Measurements from ENCODE around the gene CD247. TPM values are rescaled to one million over a fixed set of nuclear protein-coding genes. Genes with fewer than 3 reads are reported as not detected.

CD247 gene
- polyA plus RNA-seq, 1 of the 3 experiments (the other 2 are of a cell fraction), result 0.08 TPM

DNA sequence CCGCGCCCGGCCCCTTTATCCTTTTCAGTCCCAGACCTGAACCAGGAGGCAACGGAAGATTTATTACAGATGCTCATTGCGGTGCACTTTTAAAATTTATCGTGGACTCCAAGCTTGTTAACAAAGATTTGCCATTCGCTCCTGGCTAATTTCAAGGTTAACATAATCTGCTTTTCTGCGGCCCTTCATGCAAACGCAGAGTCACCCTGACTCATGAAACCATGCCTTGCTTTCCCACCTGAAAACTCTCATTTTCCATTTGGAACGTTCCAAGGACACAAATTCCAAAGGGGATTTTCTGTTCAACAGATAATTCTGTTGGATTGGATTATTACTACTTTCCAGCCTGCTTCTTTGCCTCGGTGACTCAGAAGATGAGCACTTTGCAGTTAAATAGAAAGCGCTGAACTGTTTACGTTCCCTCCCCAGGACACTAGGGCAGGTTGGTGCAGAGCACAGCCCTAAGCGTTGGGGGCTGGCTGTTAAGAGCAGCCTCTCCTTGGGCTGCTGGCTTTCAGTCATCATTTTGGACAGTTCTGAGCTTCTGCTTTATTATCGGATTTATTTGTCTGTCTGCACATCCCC is 51.1 kb downstream of the CD247 start:
- no peaks in the 10 kb centered on the region for H3K36me3 ChIP-seq (replicated peaks in 1 of 2; ENCODE audit: control insufficient read depth in 1 of 2, insufficient read depth in 2 of 2, low read length in 1 of 2)
- no peaks in the 10 kb centered on the region for H3K9me2 ChIP-seq
- H3K27me3 ChIP-seq (ENCODE audit: insufficient read depth), result peaks cover 4% of the 10 kb centered on the region; the same call in 1 of the 2 replicates
- no peak overlapping the region for H2AFZ ChIP-seq (ENCODE audit: low read depth)
- no peaks in the 10 kb centered on the region for H4K20me1 ChIP-seq (ENCODE audit: insufficient read depth)
- H3K27ac ChIP-seq (ENCODE audit: low read depth in 2 of 2, low read length in 1 of 2), result no peak overlapping the region
- 78% methylated on average over 15 of the region's 15 CpGs for WGBS (ENCODE audit: low lambda C conversion rate)
- H3K79me2 ChIP-seq (ENCODE audit: insufficient read depth), result no peaks in the 10 kb centered on the region
- H3K4me3 ChIP-seq (ENCODE audit: low read depth in 2 of 2, low read length in 1 of 2), result no peak overlapping the region
- ChIA-PET CTCF (no interaction called here), POLR2A (no interaction called here)
- no peak overlapping the region for H3K9ac ChIP-seq
- H3K9me3 ChIP-seq, result no peaks in the 10 kb centered on the region
- H3K4me1 ChIP-seq (ENCODE audit: control insufficient read depth in 1 of 2, insufficient read depth in 2 of 2, low read depth in 1 of 2, low read length in 1 of 2), result no peaks in the 10 kb centered on the region; a peak in 1 of 4 replicates
- H3K4me2 ChIP-seq, result no peak overlapping the region
- no peaks in the 10 kb centered on the region for H3F3A ChIP-seq (replicated peaks; ENCODE audit: insufficient read depth)
- no peak for DNase-seq
- TF ChIP-seq NFIC (IDR thresholded peaks at IDR 0.05; ENCODE audit: borderline replicate concordance) (no peak), YY1 (IDR thresholded peaks at IDR 0.05; ENCODE audit: low read depth) (no peak), FOXM1 (IDR thresholded peaks at IDR 0.05; ENCODE audit: low read depth) (no peak), TAF1 (IDR thresholded peaks at IDR 0.05; ENCODE audit: borderline replicate concordance, low read depth, low read length) (no peak), JUND (IDR thresholded peaks at IDR 0.05) (no peak), PBX3 (IDR thresholded peaks at IDR 0.05) (no peak)

DNA sequence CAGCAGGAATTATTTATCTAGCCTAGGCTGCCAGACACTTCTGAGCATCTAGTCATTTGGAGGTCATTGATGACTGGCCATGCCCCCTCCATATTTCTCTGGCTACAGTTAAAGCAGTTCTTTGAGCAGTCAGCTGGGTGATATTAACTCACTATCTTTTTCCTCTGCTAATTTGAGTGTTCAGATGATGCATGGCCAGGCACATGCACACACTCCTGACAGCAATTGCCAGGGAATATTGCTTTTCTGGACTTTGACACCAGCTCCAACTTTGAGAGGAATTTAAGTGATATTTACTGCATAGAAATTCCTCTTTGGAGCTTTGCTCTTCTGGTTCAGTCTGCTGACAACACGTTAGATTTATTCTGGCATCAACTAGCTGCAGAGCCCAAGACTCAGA is 52.6 kb downstream of the CD247 start:
- 71% methylated on average over 1 of the region's 1 CpG for WGBS (ENCODE audit: low lambda C conversion rate)
- Histone ChIP-seq H2AFZ (ENCODE audit: low read depth) (no peak overlapping the region), H3K9me3 (no peaks in the 10 kb centered on the region), H3K79me2 (ENCODE audit: insufficient read depth) (no peaks in the 10 kb centered on the region), H3K4me1 (ENCODE audit: control insufficient read depth in 1 of 2, insufficient read depth in 2 of 2, low read depth in 1 of 2, low read length in 1 of 2) (no peaks in the 10 kb centered on the region; a peak in 1 of 4 replicates), H4K20me1 (ENCODE audit: insufficient read depth) (no peaks in the 10 kb centered on the region), H3K9me2 (no peaks in the 10 kb centered on the region), H3K4me3 (ENCODE audit: low read depth in 2 of 2, low read length in 1 of 2) (no peak overlapping the region), H3K4me2 (no peak overlapping the region), H3K27ac (ENCODE audit: low read depth in 2 of 2, low read length in 1 of 2) (no peak overlapping the region), H3K9ac (no peak overlapping the region), H3K36me3 (replicated peaks in 1 of 2; ENCODE audit: control insufficient read depth in 1 of 2, insufficient read depth in 2 of 2, low read length in 1 of 2) (no peaks in the 10 kb centered on the region), H3K27me3 (ENCODE audit: insufficient read depth) (peaks cover 4% of the 10 kb centered on the region; the same call in 1 of the 2 replicates), H3F3A (replicated peaks; ENCODE audit: insufficient read depth) (no peaks in the 10 kb centered on the region)
- ChIA-PET CTCF (interaction anchor here (0.8 to 1.2 kb wide), 8 partner anchors 8 to 407 kb away, joined by 3 to 4 read pairs (median 3); no protein-coding TSS in a partner anchor), POLR2A (no interaction called here)
- DNase-seq, result no peak
- TF ChIP-seq TAF1 (IDR thresholded peaks at IDR 0.05; ENCODE audit: borderline replicate concordance, low read depth, low read length) (no peak), RCOR1 (IDR thresholded peaks at IDR 0.05; ENCODE audit: low read length) (no peak), RFX5 (IDR thresholded peaks at IDR 0.05; ENCODE audit: low read length) (no peak), CTCF (IDR thresholded peaks at IDR 0.05) (no peak), CHD2 (IDR thresholded peaks at IDR 0.05; ENCODE audit: low read length, partially characterized antibody) (no peak), RXRA (IDR thresholded peaks at IDR 0.05; ENCODE audit: borderline replicate concordance, low read depth) (no peak), SIN3A (IDR thresholded peaks at IDR 0.05; ENCODE audit: borderline replicate concordance, low read depth, low read length) (no peak), EZH2phosphoT487 (IDR thresholded peaks at IDR 0.05; ENCODE audit: borderline replicate concordance, low read depth) (no peak), TCF12 (IDR thresholded peaks at IDR 0.05) (no peak), NFIC (IDR thresholded peaks at IDR 0.05; ENCODE audit: borderline replicate concordance) (no peak), FOXM1 (IDR thresholded peaks at IDR 0.05; ENCODE audit: low read depth) (no peak), GABPA (IDR thresholded peaks at IDR 0.05; ENCODE audit: low read depth) (no peak)
- TF ChIP-seq, protein P1, sequence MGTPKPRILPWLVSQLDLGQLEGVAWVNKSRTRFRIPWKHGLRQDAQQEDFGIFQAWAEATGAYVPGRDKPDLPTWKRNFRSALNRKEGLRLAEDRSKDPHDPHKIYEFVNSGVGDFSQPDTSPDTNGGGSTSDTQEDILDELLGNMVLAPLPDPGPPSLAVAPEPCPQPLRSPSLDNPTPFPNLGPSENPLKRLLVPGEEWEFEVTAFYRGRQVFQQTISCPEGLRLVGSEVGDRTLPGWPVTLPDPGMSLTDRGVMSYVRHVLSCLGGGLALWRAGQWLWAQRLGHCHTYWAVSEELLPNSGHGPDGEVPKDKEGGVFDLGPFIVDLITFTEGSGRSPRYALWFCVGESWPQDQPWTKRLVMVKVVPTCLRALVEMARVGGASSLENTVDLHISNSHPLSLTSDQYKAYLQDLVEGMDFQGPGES (IDR thresholded peaks at IDR 0.05; ENCODE audit: low read depth, low read length), result no peak

Measured in SK-N-SH (cell line).